ENCODE results near the gene ZSWIM4. TPM values are rescaled to one million over a fixed set of nuclear protein-coding genes. Genes with fewer than 3 reads are reported as not detected.
A peak's percentile ranks its signal among the peaks of the same experiment; 100 is the strongest.

Gene ZSWIM4
- total RNA-seq, 1 donor from 2014 or later = 13.5 TPM

- no peak for DNase-seq (ENCODE audit: low read depth)
- H3K4me3 ChIP-seq (ENCODE audit: low read depth, low read length) = no peak overlapping the region
- TF ChIP-seq CTCF (conservative IDR thresholded peaks at IDR 0.05; ENCODE audit: low read depth, low read length) = no peak
These were observed 4.4 kb downstream of the ZSWIM4 start for GRCh38 chr19:13799669-13800068.

- no peak for TF ChIP-seq CTCF (conservative IDR thresholded peaks at IDR 0.05; ENCODE audit: low read depth, low read length)
- DNase-seq (ENCODE audit: low read depth) = no peak
- no peak overlapping the region for H3K4me3 ChIP-seq (ENCODE audit: low read depth, low read length)
These were observed 7.8 kb downstream of the ZSWIM4 start for GRCh38 chr19:13803038-13803437.

- no peak for DNase-seq (ENCODE audit: low read depth)
- TF ChIP-seq CTCF (conservative IDR thresholded peaks at IDR 0.05; ENCODE audit: low read depth, low read length) = peak; percentile 27
These were observed 9.8 kb downstream of the ZSWIM4 start for GRCh38 chr19:13804830-13805683.

GRCh38 chr19:13806728-13807127 is 11.5 kb downstream of the ZSWIM4 start:
- TF ChIP-seq CTCF (conservative IDR thresholded peaks at IDR 0.05; ENCODE audit: low read depth, low read length) = no peak
- no peak for DNase-seq (ENCODE audit: low read depth)
- no peak overlapping the region for H3K4me3 ChIP-seq (ENCODE audit: low read depth, low read length)

More at GRCh38 chr19:13804830-13805683, 9.8 kb downstream of the ZSWIM4 start:
- H3K4me3 ChIP-seq (ENCODE audit: low read depth, low read length) = no peak overlapping the region

- TF ChIP-seq CTCF (conservative IDR thresholded peaks at IDR 0.05; ENCODE audit: low read depth, low read length) = no peak
- DNase-seq (ENCODE audit: low read depth) = no peak
- H3K4me3 ChIP-seq (ENCODE audit: low read depth, low read length) = no peak overlapping the region
These were observed 12.3 kb downstream of the ZSWIM4 start for GRCh38 chr19:13807421-13808021.

- H3K4me3 ChIP-seq (ENCODE audit: low read depth, low read length) = no peak overlapping the region
- DNase-seq (ENCODE audit: low read depth) = no peak
- no peak for TF ChIP-seq CTCF (conservative IDR thresholded peaks at IDR 0.05; ENCODE audit: low read depth, low read length)
These were observed 13.6 kb downstream of the ZSWIM4 start for GRCh38 chr19:13808856-13809255.
